SK-N-SH (cell line): ENCODE results near the gene SLC25A48. TPM values are rescaled to one million over a fixed set of nuclear protein-coding genes. Genes with fewer than 3 reads are reported as not detected.

Source experiments
- CTCF ChIA-PET: fragments of 300-600, 350-600 bp; formaldehyde crosslinking; extraction: SDS; loops from one replicate; lab custom pipeline; 2021; lab: Yijun Ruan, JAX
- POLR2A ChIA-PET: fragments of 350-600 bp; sonication (Branson Sonifier 250); formaldehyde crosslinking; extraction: SDS; loops from one replicate; lab custom pipeline; 2020; ENCODE audit warnings: antibody characterized with exemption, inconsistent platforms; lab: Yijun Ruan, JAX
- DNase-seq: peaks from one replicate; pipeline ENCODE4 v3.0.0; 2012
- H2AFZ ChIP-seq: fragments of 200-600 bp; sonication (generic); 2 replicates; pipeline ENCODE4 v1.8.1; 2016; ENCODE audit warnings: antibody characterized with exemption, mild to moderate bottlenecking, low read depth
- H3F3A ChIP-seq: fragments of 200-600 bp; sonication (generic); replicated peaks from 2 replicates; pipeline ENCODE3; 2016; ENCODE audit warnings: antibody characterized with exemption, mild to moderate bottlenecking; ENCODE audit not compliant: insufficient read depth
- H3K27ac ChIP-seq, 2 experiments: fragments of 200-500 bp in 1 of 2; fragments of 200-600 bp in 1 of 2; sonication (Bioruptor generic) in 1 of 2; sonication (generic), shearing (Covaris generic) in 1 of 2; 2 replicates each; pipeline versions ENCODE4 v1.5.1 to v1.6.1; 2014 to 2016; ENCODE audit warnings: low read depth in 2 of 2, inconsistent platforms in 1 of 2, low read length in 1 of 2, mild to moderate bottlenecking in 1 of 2, mixed read lengths in 1 of 2
- H3K27me3 ChIP-seq: fragments of 200-600 bp; sonication (generic), shearing (Covaris generic); 2 replicates; pipeline ENCODE4 v1.6.1; 2016; ENCODE audit warnings: mixed run types; ENCODE audit not compliant: insufficient read depth
- H3K36me3 ChIP-seq, 2 experiments: fragments of 200-500 bp in 1 of 2; fragments of 200-600 bp in 1 of 2; sonication (Bioruptor generic) in 1 of 2; sonication (generic) in 1 of 2; replicated peaks in 1 of 2; 2 replicates each; pipeline versions ENCODE3 to v1.5.1; 2014 to 2016; ENCODE audit warnings: low read length in 1 of 2, mild to moderate bottlenecking in 1 of 2; ENCODE audit not compliant: insufficient read depth in 2 of 2, control insufficient read depth in 1 of 2
- H3K4me1 ChIP-seq, 2 experiments: fragments of 200-500 bp in 1 of 2; fragments of 200-600 bp in 1 of 2; sonication (Bioruptor generic) in 1 of 2; sonication (generic), shearing (Covaris generic) in 1 of 2; 2 replicates each; pipeline versions ENCODE4 v1.5.1 to v1.6.1; 2014 to 2016; ENCODE audit warnings: low read depth in 1 of 2, low read length in 1 of 2, mixed run types in 1 of 2; ENCODE audit not compliant: insufficient read depth in 2 of 2, control insufficient read depth in 1 of 2
- H3K4me2 ChIP-seq: fragments of 200-600 bp; sonication (generic), shearing (Covaris generic); 2 replicates; pipeline ENCODE4 v1.6.1; 2017; ENCODE audit warnings: mixed run types
- H3K4me3 ChIP-seq, 2 experiments: fragments of 200-500 bp in 1 of 2; fragments of 200-600 bp in 1 of 2; sonication (Bioruptor generic) in 1 of 2; sonication (generic), shearing (Covaris generic) in 1 of 2; 2 replicates each; pipeline versions ENCODE4 v1.5.1 to v1.8.1; 2014 to 2016; ENCODE audit warnings: low read depth in 2 of 2, inconsistent platforms in 1 of 2, low read length in 1 of 2, mild to moderate bottlenecking in 1 of 2, mixed read lengths in 1 of 2, moderate library complexity in 1 of 2
- H3K79me2 ChIP-seq: fragments of 200-600 bp; sonication (generic); 2 replicates; pipeline ENCODE4 v1.8.1; 2017; ENCODE audit warnings: mild to moderate bottlenecking; ENCODE audit not compliant: insufficient read depth
- H3K9ac ChIP-seq: fragments of 200-600 bp; sonication (generic); 2 replicates; pipeline ENCODE4 v1.6.1; 2017; ENCODE audit warnings: mixed run types
- H3K9me2 ChIP-seq: fragments of 200-600 bp; sonication (generic); 2 replicates; pipeline ENCODE4 v1.6.1; 2017; ENCODE audit warnings: mixed run types
- H3K9me3 ChIP-seq: fragments of 200-600 bp; sonication (generic); 2 replicates; pipeline ENCODE4 v1.6.1; 2017; ENCODE audit warnings: mixed run types, mild to moderate bottlenecking, moderate library complexity
- H4K20me1 ChIP-seq: fragments of 200-600 bp; sonication (generic); 2 replicates; pipeline ENCODE4 v1.6.1; 2017; ENCODE audit warnings: mild to moderate bottlenecking, mixed run types; ENCODE audit not compliant: insufficient read depth
- CHD2 ChIP-seq: fragments of 150-350 bp; IDR thresholded peaks from 2 replicates; pipeline ENCODE4 v1.6.1; 2018; ENCODE audit warnings: low read length; ENCODE audit not compliant: partially characterized antibody
- ELF1 ChIP-seq: IDR thresholded peaks from 2 replicates; pipeline ENCODE4 v1.4.0; 2012
- FOXM1 ChIP-seq: IDR thresholded peaks from 2 replicates; pipeline ENCODE4 v1.4.0; 2012; ENCODE audit warnings: low read depth, mild to moderate bottlenecking
- MXI1 ChIP-seq: IDR thresholded peaks from 2 replicates; pipeline ENCODE4 v1.6.1; 2012; ENCODE audit warnings: mild to moderate bottlenecking, low read depth, low read length, improper control_type of control experiment
- RCOR1 ChIP-seq: fragments of 150-350 bp; IDR thresholded peaks from 2 replicates; pipeline ENCODE4 v1.6.1; 2017; ENCODE audit warnings: antibody characterized with exemption, low read length
- RFX5 ChIP-seq: IDR thresholded peaks from 2 replicates; pipeline ENCODE4 v1.6.1; 2012; ENCODE audit warnings: mild to moderate bottlenecking, improper control_type of control experiment, low read length
- TAF1 ChIP-seq: IDR thresholded peaks from 2 replicates; pipeline ENCODE4 v1.6.1; 2012; ENCODE audit warnings: low read depth, mild to moderate bottlenecking, low read length, moderate library complexity, borderline replicate concordance
- WGBS: methylation state at CpG from one replicate; pipeline ENCODE4 v1.1.6; 2017; ENCODE audit warnings: low lambda C conversion rate; 5-methylcytosine and 5-hydroxymethylcytosine counted together
- polyA plus RNA-seq, 3 experiments: library from polyadenylated mRNA; depleted of rRNA; stranded (reverse); fragments of >200 nt; gene quantifications; 2 replicates each; pipeline ENCODE4 v1.2.3, GENCODE V29; 2012
- TF ChIP-seq, protein P1 (sequence below): fragments of 150-350 bp; IDR thresholded peaks from 2 replicates; pipeline ENCODE4 v1.6.1; 2017; ENCODE audit warnings: antibody characterized with exemption, low read length, low read depth, borderline replicate concordance
- TF ChIP-seq, protein P2 (sequence below): fragments of 200-600 bp; sonication (generic); IDR thresholded peaks from 2 replicates; pipeline ENCODE4 v1.6.1; 2017; ENCODE audit warnings: antibody characterized with exemption, mild to moderate bottlenecking, moderate library complexity
- TF ChIP-seq, protein P3 (sequence below): IDR thresholded peaks from 2 replicates; pipeline ENCODE4 v1.4.0; 2012; ENCODE audit warnings: low read depth
- TF ChIP-seq, protein P4 (sequence below): IDR thresholded peaks from 2 replicates; pipeline ENCODE4; 2012
- TF ChIP-seq, protein P5 (sequence below): IDR thresholded peaks from 2 replicates; pipeline ENCODE4 v1.4.0; 2012; ENCODE audit warnings: low read depth, borderline replicate concordance

Gene SLC25A48
- polyA plus RNA-seq, 1 of the 3 experiments (the other 2 are of a cell fraction) = 0.23 TPM

DNA sequence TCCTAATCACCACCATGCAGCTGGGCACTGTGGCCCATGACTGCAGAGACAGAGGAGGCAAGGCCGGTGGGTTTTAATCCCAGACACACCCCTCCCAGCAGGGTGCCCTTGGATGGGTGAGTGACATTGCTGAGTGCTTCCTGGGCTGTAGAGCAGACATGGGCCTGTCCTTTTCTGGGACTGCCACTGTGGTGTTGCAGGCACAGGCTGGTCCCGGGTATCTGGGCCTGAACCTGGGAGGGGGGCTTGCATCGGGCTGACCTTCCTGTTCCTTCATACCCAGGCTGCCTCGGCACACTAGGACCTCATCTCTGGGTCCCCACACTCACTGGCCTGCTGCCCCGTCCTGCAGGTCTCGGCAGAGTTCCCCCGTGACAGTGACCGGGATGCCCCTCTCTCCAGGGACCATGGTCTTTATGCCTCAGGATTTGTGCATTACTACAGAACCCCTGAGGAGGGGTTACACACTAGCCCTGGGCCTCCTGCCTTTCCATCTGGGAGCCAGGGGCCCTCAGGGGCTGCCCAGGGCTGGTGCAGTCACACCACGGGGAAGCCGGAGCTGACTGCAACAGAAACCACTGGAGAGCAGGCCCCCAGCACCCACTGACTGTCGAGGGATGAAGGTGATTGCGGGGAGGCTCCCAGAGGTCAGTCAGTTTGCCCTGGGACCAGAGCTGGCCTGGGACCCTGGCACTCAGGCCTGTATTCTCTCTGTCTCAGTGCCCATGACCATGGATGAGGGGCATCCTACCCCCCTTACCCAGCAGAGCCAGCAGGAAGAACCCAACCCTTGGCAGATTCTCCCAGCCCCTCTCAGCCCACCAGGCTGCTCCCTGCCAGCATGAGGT, 8.9 kb upstream of the SLC25A48 start:
- Histone ChIP-seq H3K4me1 (no peaks in the 10 kb centered on the region; a peak in 1 of 4 replicates), H3K9ac (no peak overlapping the region), H3K27ac (no peak overlapping the region), H3K4me2 (no peak overlapping the region), H3K9me2 (no peaks in the 10 kb centered on the region), H2AFZ (no peak overlapping the region), H3K27me3 (peaks cover 16% of the 10 kb centered on the region; the same call in 1 of the 2 replicates), H3F3A (no peaks in the 10 kb centered on the region), H3K36me3 (no peaks in the 10 kb centered on the region), H3K9me3 (no peaks in the 10 kb centered on the region), H3K4me3 (no peak overlapping the region), H4K20me1 (no peaks in the 10 kb centered on the region), H3K79me2 (no peaks in the 10 kb centered on the region)
- WGBS = 43% methylated on average over 5 of the region's 12 CpGs
- CTCF ChIA-PET = interaction anchor here (0.9 to 1.6 kb wide), 6 partner anchors 9 to 367 kb away, joined by 4 to 8 read pairs (median 4); no protein-coding TSS in a partner anchor
- TF ChIP-seq FOXM1 (no peak), RCOR1 (no peak), TAF1 (no peak), ELF1 (no peak), MXI1 (no peak), RFX5 (no peak), CHD2 (no peak)
- TF ChIP-seq, protein P1, sequence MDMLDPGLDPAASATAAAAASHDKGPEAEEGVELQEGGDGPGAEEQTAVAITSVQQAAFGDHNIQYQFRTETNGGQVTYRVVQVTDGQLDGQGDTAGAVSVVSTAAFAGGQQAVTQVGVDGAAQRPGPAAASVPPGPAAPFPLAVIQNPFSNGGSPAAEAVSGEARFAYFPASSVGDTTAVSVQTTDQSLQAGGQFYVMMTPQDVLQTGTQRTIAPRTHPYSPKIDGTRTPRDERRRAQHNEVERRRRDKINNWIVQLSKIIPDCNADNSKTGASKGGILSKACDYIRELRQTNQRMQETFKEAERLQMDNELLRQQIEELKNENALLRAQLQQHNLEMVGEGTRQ = no peak
- TF ChIP-seq, protein P2, sequence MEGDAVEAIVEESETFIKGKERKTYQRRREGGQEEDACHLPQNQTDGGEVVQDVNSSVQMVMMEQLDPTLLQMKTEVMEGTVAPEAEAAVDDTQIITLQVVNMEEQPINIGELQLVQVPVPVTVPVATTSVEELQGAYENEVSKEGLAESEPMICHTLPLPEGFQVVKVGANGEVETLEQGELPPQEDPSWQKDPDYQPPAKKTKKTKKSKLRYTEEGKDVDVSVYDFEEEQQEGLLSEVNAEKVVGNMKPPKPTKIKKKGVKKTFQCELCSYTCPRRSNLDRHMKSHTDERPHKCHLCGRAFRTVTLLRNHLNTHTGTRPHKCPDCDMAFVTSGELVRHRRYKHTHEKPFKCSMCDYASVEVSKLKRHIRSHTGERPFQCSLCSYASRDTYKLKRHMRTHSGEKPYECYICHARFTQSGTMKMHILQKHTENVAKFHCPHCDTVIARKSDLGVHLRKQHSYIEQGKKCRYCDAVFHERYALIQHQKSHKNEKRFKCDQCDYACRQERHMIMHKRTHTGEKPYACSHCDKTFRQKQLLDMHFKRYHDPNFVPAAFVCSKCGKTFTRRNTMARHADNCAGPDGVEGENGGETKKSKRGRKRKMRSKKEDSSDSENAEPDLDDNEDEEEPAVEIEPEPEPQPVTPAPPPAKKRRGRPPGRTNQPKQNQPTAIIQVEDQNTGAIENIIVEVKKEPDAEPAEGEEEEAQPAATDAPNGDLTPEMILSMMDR = no peak
- TF ChIP-seq, protein P3, sequence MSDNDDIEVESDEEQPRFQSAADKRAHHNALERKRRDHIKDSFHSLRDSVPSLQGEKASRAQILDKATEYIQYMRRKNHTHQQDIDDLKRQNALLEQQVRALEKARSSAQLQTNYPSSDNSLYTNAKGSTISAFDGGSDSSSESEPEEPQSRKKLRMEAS = no peak
- TF ChIP-seq, protein P4, sequence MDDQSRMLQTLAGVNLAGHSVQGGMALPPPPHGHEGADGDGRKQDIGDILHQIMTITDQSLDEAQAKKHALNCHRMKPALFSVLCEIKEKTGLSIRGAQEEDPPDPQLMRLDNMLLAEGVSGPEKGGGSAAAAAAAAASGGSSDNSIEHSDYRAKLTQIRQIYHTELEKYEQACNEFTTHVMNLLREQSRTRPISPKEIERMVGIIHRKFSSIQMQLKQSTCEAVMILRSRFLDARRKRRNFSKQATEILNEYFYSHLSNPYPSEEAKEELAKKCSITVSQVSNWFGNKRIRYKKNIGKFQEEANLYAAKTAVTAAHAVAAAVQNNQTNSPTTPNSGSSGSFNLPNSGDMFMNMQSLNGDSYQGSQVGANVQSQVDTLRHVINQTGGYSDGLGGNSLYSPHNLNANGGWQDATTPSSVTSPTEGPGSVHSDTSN = no peak
- TF ChIP-seq, protein P5, sequence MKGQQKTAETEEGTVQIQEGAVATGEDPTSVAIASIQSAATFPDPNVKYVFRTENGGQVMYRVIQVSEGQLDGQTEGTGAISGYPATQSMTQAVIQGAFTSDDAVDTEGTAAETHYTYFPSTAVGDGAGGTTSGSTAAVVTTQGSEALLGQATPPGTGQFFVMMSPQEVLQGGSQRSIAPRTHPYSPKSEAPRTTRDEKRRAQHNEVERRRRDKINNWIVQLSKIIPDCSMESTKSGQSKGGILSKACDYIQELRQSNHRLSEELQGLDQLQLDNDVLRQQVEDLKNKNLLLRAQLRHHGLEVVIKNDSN = no peak
- POLR2A ChIA-PET = no interaction called here
- DNase-seq = no peak
